ENCODE results near the gene LEPROT. TPM values are rescaled to one million over a fixed set of nuclear protein-coding genes. Genes with fewer than 3 reads are reported as not detected.

The LEPROT gene
- polyA plus RNA-seq, 1 experiment = 86.7 TPM

DNA sequence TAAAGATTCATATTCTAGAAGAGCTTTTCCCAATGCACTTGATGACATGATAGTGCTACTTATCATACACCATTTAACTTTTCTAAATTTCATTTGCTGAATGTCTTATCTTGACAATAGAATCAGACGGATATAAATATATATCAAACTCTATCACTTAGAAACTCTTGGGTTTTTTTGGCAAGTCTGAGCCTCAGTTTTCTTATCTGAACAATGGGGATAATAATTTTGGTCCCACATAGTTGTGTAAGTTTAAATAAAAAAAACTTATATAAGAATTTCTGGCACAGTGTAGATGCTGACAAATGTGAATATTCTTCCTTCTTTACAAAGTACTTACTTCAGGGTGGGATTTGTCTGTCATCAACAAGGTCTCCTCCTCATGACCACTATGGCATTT, 21.5 kb upstream of the LEPROT start:
- Histone ChIP-seq H3K27me3 (ENCODE audit: control insufficient read depth, insufficient read depth, low read length) (peaks cover 4% of the 10 kb centered on the region), H3K9me3 (ENCODE audit: control insufficient read depth, insufficient read depth, low read length) (no peaks in the 10 kb centered on the region)
- POLR2A ChIA-PET = no interaction called here

GRCh38 chr1:65401612-65402011, 18.9 kb upstream of the LEPROT start:
- TF ChIP-seq, protein P1, sequence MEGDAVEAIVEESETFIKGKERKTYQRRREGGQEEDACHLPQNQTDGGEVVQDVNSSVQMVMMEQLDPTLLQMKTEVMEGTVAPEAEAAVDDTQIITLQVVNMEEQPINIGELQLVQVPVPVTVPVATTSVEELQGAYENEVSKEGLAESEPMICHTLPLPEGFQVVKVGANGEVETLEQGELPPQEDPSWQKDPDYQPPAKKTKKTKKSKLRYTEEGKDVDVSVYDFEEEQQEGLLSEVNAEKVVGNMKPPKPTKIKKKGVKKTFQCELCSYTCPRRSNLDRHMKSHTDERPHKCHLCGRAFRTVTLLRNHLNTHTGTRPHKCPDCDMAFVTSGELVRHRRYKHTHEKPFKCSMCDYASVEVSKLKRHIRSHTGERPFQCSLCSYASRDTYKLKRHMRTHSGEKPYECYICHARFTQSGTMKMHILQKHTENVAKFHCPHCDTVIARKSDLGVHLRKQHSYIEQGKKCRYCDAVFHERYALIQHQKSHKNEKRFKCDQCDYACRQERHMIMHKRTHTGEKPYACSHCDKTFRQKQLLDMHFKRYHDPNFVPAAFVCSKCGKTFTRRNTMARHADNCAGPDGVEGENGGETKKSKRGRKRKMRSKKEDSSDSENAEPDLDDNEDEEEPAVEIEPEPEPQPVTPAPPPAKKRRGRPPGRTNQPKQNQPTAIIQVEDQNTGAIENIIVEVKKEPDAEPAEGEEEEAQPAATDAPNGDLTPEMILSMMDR (IDR thresholded peaks at IDR 0.05; ENCODE audit: low read depth, low read length) = no peak
- CTCF ChIA-PET = no interaction called here

More for the DNA sequence above, 21.5 kb upstream of the LEPROT start:
- Histone ChIP-seq H3K27ac (ENCODE audit: low read depth, low read length) (no peak overlapping the region), H3K4me3 (ENCODE audit: low read depth, low read length) (no peak overlapping the region)
- TF ChIP-seq, protein P1 (IDR thresholded peaks at IDR 0.05; ENCODE audit: low read depth, low read length) = no peak
- CTCF ChIA-PET = no interaction called here
- no peak for DNase-seq (ENCODE audit: low read depth, low spot score)

DNA sequence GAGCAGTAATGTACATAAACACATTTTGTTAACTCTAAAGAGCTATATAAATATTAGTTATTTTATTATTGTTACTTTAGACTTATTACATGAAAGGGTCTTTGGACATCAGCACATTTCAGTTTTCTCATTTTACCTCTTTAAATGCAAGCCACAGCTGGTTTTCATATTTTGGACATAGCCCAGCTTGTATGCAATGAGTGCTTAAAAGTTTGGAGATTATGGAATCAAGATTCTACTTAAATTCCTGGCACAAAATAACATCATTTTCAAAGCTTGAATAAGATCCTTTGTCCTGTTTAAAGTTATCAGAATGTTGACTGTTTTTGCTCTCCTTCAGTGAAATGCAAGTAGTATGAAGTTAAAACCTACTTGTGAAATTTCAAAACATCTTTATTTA, 15.5 kb upstream of the LEPROT start:
- Histone ChIP-seq H3K27me3 (ENCODE audit: control insufficient read depth, insufficient read depth, low read length) (peaks cover 6% of the 10 kb centered on the region), H3K27ac (ENCODE audit: low read depth, low read length) (no peak overlapping the region), H3K4me3 (ENCODE audit: low read depth, low read length) (no peak overlapping the region), H3K9me3 (ENCODE audit: control insufficient read depth, insufficient read depth, low read length) (no peaks in the 10 kb centered on the region)
- TF ChIP-seq, protein P1 (IDR thresholded peaks at IDR 0.05; ENCODE audit: low read depth, low read length) = no peak
- DNase-seq (ENCODE audit: low read depth, low spot score) = no peak
- CTCF ChIA-PET = no interaction called here
- POLR2A ChIA-PET = no interaction called here

More at GRCh38 chr1:65401612-65402011, 18.9 kb upstream of the LEPROT start:
- Histone ChIP-seq H3K4me3 (ENCODE audit: low read depth, low read length) (no peak overlapping the region), H3K27ac (ENCODE audit: low read depth, low read length) (no peak overlapping the region), H3K27me3 (ENCODE audit: control insufficient read depth, insufficient read depth, low read length) (peaks cover 6% of the 10 kb centered on the region), H3K9me3 (ENCODE audit: control insufficient read depth, insufficient read depth, low read length) (no peaks in the 10 kb centered on the region)
- POLR2A ChIA-PET = no interaction called here
- DNase-seq (ENCODE audit: low read depth, low spot score) = no peak

DNA sequence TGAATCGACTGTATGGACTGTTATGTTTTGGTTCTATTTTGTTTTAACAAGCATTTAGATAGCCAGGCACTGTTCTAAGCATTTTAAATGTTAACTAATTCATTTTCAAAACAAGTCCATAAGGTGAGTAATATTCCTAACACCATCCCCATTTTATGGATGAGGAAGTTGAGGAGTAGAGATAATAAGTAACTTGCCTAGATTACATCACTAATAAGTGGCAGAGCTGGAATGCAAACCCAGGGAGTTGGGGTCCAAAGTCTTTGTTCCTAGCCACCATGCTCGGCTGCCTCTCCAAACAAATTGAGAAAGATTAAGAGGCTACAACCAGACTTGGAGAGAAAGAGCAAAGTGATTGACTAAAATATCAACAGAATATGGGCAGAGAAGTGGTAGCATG, 12.6 kb upstream of the LEPROT start:
- TF ChIP-seq, protein P1 (IDR thresholded peaks at IDR 0.05; ENCODE audit: low read depth, low read length) = no peak
- CTCF ChIA-PET = no interaction called here
- DNase-seq (ENCODE audit: low read depth, low spot score) = no peak

GRCh38 chr1:65409314-65409713, 11.2 kb upstream of the LEPROT start:
- no peaks in the 10 kb centered on the region for H3K9me3 ChIP-seq (ENCODE audit: control insufficient read depth, insufficient read depth, low read length)
- DNase-seq (ENCODE audit: low read depth, low spot score) = no peak
- TF ChIP-seq, protein P1 (IDR thresholded peaks at IDR 0.05; ENCODE audit: low read depth, low read length) = no peak
- no peak overlapping the region for H3K27ac ChIP-seq (ENCODE audit: low read depth, low read length)
- POLR2A ChIA-PET = no interaction called here
- no peak overlapping the region for H3K4me3 ChIP-seq (ENCODE audit: low read depth, low read length)
- peaks cover 2% of the 10 kb centered on the region for H3K27me3 ChIP-seq (ENCODE audit: control insufficient read depth, insufficient read depth, low read length)
- CTCF ChIA-PET = no interaction called here

More for the DNA sequence above, 12.6 kb upstream of the LEPROT start:
- Histone ChIP-seq H3K27ac (ENCODE audit: low read depth, low read length) (no peak overlapping the region), H3K9me3 (ENCODE audit: control insufficient read depth, insufficient read depth, low read length) (no peaks in the 10 kb centered on the region), H3K27me3 (ENCODE audit: control insufficient read depth, insufficient read depth, low read length) (peaks cover 2% of the 10 kb centered on the region), H3K4me3 (ENCODE audit: low read depth, low read length) (no peak overlapping the region)
- POLR2A ChIA-PET = no interaction called here
